GM18861 (cell line): ENCODE measurements around the gene CEP192.
"Not testable (repeated sequence)": the region's sequence is repeated elsewhere in the genome, so short reads cannot be mapped to it uniquely, and the experiment has no call there.

Experiments
- ATAC-seq: cut with Tn5 transposase; IDR thresholded peaks from one replicate; pipeline ENCODE4 v1.9.1; 2021; ENCODE audit not compliant: unreplicated experiment

The CEP192 gene

DNA sequence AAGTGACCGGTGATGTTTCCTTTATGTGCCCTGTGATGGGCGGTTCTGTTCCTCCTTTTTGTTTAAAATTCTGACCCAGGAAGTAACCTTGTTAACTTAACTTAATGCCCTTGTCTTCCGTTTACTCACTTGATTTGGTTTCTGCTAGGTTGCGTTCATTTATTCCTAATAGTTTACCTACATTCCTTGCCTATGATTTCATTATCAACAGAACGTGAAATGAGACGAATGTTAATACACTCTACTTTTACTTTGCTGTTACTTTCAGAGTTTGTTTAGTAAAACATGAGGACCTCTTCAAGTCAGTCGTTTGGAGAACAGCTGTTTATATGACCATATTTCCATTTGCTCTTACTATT is 638 bp downstream of the CEP192 start:
- no peak for ATAC-seq

DNA sequence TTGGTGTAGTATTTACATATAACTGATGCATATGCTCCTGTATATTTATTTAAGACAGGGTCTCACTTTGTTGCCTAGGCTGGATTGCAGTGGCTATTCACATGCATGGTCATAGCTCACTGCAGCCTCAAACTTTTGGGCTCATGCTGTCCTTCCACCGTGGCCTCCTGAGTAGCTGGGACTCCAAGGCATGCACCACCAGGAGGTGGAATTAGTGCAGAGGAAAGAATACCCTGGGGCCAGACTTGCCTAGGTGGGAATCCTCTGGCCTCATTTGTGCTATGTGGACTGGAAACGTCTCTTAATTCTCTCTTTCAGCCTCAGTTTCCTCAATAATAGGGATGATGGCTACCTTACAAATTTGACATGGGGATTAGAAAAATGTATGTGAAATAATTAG is 2.3 kb downstream of the CEP192 start:
- ATAC-seq = no peak

DNA sequence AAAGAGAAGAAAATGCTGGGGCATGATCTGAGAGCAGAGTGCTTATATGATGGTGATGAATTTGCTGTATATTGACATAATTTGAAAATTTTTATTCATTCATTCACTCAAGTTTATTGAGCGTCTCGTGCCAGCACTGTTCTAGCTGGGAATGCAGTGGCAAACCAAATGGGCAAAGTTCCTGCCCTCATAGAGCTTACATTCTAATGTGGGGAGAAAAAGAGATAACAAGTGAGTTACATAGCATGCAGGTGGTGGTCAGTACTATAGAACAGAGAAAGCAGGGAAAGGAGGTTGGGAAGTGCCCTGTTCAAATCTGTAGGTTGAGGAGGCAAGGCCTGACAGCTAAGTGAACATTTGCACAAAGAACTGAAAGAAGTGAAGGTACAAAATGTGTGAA is 4.3 kb downstream of the CEP192 start:
- no peak for ATAC-seq

DNA sequence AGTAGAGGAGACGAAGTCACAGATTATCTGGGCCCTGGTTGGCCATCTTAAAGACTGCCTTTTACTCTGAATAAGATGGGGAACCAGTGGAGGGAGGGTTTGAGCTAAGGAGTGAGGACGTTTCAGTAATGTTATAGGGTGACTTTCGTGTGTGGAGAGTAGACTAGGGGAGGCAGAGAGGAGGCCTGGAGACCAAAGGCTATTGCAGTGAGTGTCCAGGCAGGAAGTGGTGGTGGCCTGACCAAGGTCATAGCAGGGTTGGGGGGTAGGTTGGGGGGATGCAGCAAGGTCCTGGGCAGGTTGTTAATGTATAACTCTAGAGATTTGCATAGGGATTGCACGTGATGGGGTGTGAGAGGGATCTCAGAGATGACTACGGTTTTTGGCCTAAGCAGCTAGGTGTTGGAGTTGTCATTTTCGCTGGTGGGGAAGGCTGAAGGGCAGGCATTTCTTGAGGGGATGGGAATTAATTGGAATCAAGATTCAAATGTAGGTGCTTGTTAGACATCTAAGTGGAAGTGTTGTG is 4.9 kb downstream of the CEP192 start:
- ATAC-seq = no peak

DNA sequence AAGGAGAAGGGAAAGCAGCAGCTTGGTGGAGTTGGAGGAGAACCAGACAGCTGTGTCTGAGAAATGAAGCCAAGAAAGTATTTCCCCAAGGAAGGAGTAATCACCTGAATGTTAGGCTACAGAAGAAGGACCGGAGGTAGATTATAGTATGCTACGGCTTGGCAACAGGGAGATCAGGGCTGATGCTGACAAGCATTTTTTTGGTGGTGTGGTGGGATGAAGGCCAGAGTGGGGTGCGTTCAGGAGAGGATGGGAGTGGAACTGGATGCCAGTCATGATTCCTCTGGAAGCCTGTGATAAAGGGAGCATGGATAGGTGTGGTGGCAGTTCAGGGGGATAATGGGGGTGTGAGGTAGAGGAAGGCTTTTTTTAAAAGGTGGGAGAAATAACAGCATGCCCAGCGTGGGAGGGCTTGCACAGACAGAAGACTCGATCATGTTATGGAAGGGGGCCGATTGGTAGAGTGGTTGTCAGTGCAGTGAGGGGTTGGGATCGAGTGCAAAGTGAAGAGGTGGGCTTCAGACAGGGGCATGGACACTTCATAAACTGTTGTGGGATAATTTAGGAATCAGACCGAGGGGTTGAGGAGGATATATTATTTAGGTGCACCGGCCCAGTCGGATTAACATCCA is 5.6 kb downstream of the CEP192 start:
- no peak for ATAC-seq

DNA sequence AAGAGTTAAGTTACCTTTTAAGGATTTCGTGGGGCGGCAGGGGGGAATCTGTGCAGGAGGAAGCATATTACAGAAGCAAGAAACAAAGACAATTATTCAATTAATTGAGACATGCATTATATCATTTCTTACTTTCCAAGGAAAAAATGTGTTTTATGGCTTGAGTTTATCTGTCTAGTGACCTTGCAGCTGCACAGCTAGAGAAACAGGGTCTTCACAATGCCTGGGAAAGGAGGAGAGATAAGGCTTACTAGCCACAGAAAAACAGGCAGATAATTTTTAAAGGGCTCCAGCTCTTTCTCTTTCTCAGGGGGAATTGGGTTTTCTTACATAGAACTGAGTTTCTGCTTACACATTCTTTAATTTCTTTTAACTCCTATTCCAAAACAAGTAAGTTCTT is 6.2 kb downstream of the CEP192 start:
- ATAC-seq = not testable (repeated sequence)

DNA sequence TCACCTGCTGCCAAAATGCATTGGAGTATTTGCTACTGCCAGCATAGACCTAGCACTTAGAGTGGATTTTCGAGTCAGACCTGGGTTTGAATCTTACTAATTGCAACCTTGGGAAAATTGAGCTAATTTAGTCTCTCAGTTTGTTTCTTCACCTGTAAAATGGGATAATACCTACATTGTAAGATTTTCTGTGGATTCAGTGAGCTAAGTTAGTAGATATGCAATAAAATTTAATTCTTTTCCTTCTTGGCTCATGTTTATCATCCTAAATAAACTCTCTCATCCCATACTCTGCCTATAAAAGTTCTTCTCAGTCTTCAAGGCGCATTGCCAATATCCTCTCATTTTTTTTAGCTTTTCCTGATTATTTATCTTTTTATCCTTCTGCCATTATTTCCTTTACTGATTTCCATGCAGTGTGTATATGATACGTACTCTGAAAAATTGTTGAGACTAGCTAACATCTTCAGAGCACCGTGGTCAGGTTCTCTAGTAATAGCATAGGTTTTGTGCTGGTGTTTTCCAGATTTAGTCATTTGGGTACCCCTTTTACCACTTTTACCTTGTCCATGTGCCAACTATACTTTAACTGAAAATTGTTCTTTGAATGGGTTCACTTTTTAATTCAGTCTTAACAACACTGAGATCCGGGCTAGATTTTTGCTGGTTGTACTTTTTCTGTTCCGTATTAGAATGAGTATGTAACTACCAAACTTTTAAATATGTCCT is 7.3 kb downstream of the CEP192 start:
- ATAC-seq = peak; percentile 44

DNA sequence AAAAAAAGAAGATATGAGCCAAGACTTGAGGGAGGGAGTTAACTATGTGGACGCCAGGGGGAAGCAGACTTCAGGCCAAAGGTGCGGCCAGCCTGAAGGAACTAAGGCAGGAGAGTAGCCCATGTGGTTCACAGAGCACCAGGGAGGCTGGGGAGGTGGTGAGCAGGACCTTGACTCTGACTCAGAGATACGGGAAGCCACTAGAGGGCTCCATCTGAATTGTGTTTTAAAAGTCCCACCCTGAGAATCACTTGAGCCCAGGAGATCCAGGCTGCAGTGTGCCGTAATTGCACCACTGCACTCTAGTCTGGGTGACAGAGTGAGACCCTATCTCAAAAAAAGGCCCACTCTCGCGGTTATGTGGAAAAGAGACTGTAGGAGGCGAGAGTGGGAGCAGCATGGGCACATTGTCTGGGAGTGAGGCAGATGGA is 12.3 kb downstream of the CEP192 start:
- peak; percentile 38 for ATAC-seq

DNA sequence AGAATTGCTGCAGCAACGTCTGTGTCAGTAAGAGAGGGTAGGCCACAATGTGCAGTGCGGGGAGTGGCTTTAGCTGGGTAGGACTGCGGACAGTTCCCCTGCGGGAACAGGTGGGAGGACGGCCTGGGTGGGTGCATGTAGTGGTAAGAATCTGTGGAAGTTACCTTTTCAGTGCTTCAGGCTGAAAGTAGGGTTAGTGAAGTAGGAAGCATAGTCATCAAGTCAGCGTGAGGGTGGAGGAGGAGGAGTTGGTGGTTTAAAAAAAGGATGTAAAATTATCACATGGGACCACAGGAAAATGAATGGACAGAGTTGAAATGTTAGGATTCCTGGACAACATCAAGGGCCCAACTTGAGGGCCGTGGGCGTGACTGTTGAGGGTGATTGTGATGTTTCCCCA is 13.2 kb downstream of the CEP192 start:
- no peak for ATAC-seq

DNA sequence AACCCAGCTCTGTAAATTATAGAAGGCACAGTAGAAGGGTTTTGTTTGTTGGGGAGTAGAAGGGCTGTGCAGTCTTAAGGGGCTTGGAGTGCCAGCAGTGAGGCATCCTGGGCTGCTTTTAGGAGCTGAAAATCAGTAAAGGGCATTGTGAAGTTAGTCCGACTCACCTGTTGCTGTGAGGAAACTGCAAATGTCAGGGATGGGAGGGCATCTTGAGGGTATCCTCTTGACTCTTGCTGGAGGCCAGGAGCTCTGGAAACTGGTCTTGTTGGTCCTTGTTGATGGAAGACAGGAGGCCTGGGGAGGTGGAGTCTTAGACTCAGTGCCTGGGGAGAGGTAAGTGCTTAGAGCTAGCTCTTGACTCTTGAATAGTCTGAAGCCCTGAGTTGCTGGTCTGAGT is 14.1 kb downstream of the CEP192 start:
- ATAC-seq = no peak

DNA sequence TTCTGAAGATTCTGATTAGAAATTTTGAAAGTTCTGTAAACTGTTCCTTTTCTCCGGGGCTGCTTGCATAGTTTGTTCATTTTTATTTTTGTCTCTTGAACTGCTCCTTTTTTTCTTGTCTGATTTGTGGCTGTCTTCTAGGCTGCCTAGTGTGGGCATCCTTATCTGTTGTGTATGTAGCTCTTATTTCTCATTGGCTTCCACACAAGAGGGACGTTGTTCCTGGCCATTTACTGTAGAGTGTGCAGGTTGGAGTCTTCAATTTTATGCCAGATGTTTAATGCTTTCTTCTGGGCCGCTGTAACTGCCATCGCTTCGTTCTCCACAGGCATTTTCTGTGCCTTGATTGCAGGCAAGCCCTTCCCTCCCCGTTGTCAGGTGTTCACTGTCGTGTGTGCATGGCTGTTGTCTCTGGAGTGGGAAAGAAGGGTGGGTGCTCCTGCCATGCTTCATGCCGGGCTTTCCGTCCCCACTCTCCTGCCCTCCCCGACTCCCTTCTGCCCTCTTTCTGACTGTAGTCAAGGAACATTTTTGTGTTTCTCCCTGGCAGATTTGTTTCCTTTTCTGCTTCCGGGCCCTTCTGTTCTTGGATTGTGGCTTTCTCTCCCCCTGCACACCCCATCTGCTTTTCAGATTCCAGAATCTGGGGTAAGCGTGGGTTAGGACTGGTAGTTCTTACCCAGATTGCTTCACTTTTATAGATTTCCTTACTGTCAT is 15.5 kb downstream of the CEP192 start:
- ATAC-seq = no peak

DNA sequence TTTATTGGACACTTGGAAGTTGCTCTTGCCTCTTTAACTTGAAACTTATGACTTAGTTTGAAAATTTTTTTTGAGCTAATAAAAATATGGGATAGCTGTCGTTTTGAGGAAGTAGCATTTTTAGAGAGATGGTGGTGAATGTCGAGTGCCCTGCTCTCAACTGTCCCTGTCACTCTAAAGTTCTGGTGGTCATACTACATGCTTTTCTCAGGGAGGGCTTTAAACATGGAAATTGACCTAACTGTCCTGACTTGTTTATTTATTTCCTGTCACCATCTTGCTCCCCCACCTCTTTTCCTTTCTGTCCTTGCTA is 16.0 kb downstream of the CEP192 start:
- no peak for ATAC-seq

DNA sequence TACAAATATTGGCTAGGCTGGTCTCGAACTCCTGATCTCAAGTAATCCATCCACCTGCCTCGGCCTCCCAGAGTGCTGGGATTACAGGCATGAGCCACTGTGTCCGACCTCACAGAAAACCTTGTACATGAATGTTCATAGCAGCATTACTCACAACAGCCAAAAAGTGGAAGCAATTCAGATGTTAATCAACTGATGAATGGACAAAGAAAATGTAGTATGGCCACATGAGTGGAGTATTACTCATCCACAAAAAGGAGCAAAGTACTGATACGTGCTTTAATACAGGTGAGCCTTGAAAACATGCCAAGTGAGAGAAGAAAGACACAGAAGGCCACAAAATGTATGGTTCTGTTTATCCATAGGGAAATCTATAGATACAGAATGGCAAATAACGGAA is 20.6 kb downstream of the CEP192 start:
- ATAC-seq = no peak

DNA sequence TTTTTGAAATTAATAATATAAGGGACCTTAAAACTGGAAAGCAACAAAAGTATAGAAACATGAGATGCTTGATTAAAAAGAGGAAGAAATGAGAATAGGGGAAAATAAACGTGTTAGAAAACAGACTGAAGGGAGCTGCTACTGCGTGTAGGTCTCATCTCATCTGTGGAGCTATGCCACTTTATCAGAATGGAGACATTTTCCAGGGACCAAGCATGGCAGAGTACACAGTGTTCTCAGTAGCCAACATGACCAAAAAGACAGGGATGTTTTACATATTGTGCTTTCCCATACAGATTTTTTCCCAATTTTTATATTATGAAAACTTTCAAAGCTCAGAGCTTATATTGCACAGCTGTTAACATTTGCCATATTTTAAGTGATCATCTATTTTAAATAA is 23.1 kb downstream of the CEP192 start:
- no peak for ATAC-seq

DNA sequence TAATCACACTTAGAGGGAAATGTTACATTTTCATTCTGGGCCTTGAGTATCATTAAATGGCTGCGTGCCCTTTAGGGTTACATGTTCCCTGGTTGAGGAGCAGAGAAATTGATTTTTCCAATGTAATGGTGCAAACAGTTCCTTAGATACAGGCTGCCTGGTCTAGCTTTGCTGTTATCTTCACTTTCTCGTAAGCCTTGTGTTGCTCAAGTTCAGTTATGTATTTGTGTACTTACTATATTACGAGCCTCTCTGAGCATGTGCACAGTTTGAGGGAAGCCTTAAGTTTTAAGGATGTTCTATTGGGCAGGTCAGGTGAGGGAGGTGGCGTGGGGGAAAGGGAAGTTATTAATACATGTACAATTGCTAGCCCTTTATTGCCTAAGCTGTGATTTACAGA is 23.7 kb downstream of the CEP192 start:
- no peak for ATAC-seq

DNA sequence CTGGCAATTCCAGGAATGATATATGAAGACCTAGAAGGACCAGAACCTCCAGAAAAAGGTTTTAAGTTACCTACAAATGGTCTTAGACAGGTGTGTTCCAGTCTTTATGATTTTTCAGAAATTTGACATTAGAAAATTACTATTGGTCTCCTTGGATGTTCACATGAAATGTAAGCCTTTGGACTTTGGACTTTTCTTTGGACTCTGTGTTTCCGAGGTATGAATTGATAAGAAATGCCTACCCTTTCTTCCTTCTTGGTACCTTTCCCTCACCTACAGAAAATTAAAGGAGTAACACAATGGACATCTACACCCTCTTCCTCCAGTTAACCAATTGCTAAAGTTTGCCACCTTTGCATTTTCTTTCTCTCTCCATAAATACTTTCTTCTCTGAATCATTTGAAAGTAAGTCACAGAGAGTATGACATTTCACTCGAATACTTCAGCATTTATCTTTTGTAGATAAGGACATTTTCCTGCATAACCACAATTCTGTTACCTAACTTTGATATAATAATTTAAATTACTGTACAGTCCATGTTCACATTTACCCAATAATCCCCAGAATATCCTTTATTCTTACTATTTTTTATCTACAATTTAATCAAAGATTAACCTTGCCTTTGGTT is 26.2 kb downstream of the CEP192 start:
- ATAC-seq = no peak

DNA sequence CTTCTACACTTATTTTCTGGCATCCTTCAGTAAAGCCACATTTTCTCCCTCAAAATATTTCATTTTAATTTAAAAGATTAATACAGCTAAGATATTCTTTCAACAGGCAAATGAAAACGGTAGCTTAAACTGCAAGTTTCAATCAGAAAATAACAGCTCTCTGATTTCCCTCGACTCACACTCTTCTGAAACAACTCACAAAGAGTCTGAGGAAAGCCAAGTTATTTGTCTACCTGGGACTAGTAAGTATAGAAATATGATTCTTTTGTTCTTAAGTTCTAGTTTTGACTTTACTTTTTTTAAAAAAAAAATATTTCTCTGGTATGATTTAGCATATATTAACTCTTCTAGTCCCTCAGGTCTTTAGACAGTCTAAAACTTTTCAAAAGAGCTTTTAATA is 27.2 kb downstream of the CEP192 start:
- no peak for ATAC-seq

DNA sequence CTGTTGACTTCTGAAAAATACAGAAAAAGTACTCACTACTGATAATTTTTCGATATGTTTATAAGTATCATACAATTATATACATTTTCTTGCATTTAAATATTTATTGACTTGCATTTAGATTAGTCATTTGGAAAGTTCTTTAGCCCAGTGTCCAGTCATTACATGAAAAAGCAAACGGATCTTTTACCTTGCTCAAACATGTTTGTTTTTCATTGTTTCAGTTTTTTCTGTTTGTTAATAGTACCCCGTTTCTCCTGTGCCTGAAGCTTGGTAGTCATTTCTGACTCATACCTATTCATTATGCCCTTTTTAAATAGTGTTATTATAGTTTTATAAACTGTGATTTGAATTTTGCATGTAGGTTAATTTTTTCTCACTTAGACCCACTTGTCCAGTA is 28.1 kb downstream of the CEP192 start:
- ATAC-seq = peak; percentile 61

DNA sequence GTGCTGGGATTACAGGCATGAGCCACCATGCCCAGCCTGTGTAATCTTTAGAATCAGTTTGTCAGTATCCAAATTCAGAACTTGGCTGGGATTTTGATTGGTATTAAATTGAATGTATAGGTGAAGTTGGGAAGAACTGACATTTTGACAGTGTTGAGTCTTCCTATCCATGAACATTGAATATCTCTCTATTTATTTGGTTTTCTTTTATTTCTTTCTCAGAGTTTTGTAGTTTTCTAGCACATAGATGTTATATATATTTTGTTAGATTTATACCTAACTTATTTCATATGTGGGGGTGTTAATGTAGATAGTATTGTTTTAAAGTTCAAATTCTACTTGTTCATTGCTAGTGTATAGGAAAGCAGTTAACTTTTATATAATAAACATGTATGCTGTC is 31.5 kb downstream of the CEP192 start:
- no peak for ATAC-seq

DNA sequence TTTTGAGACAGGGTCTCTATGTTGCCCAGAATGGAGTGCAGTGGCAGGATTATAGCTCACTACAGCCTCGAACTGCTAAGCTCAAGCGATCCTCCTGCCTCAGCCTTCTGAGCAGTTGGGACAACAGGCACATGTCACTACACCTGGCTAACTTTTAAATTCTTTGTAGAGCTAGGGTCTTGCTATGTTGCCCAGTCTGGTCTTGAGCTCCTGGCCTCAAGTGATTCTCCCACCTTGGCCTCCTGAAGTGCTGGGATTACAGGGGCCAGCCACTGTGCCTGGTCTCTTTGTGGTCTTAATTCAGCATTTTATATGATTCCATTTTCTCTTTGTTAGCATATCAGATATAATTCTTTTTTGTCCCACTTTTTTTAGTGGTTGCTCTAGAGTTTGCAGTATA is 34.1 kb downstream of the CEP192 start:
- ATAC-seq = no peak

DNA sequence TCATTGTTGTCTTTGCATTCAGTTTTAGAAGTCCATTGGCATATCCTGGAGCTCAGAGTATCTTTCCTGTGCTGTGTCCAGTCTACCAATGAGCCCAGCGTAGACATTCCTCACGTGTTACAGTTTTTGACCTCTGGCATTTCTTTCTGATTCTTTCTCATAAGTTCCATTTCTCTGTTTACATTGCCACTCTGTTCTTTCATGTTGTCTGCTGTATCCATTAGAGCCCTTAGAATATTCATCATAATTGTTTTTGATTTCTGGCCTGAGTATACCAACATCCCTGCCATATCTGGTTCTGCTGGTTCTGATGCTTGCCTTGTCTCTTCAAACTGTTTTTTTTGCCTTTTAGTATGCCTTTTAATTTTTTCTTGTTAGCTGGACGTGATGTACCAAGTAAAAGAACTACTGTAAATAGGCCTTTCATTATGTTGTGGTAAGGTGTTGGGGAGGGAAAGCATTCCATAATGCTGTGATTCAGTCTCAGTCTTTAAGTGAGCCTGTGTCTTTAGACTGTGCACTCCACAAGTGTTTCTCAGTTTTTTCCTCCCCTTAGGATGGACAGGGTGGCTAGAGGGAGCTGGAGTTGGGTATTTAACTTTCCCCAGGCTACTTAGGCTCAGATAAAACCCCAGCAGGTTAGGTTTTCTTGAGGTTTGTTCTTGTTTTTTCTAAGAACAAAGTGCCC is 35.6 kb downstream of the CEP192 start:
- no peak for ATAC-seq
